ENCODE data around the gene ACAA2.

The ACAA2 gene

GRCh38 chr18:49766646-49767045, 46.7 kb downstream of the ACAA2 start:
- DNase-seq (ENCODE audit: low read depth in 2 of 2), result no peak

GRCh38 chr18:49764032-49764431, 49.3 kb downstream of the ACAA2 start:
- no peak for DNase-seq (ENCODE audit: low read depth in 2 of 2)

GRCh38 chr18:49763590-49763989, 49.7 kb downstream of the ACAA2 start:
- no peak for DNase-seq (ENCODE audit: low read depth in 2 of 2)

- no peak for DNase-seq (ENCODE audit: low read depth in 2 of 2)
These were observed 50.9 kb downstream of the ACAA2 start for GRCh38 chr18:49762191-49763077.

- no peak for DNase-seq (ENCODE audit: low read depth in 2 of 2)
These were observed 51.6 kb downstream of the ACAA2 start for GRCh38 chr18:49761771-49762170.

DNA sequence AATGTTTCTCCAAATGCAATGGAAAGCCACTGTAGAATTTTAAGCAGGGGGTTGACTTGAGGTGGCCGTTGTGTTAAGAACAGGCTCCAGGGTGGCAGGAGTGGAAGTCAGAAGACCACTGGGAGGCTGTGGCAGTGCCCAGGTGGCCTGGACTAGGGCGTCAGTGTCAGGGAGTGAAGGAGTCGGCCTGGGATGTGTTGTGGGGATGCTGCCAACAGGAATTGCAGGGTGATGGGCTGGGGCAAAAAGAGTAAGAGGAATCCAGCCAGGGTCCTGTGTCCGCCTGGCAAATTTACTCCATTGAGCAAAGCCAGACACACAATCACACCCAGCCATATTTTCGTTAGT, 55.1 kb downstream of the ACAA2 start:
- no peak for DNase-seq (ENCODE audit: low read depth in 2 of 2)

GRCh38 chr18:49757513-49758262, 55.6 kb downstream of the ACAA2 start:
- DNase-seq (ENCODE audit: low read depth in 2 of 2), result no peak

GRCh38 chr18:49756671-49757362, 56.5 kb downstream of the ACAA2 start:
- no peak for DNase-seq (ENCODE audit: low read depth in 2 of 2)

DNA sequence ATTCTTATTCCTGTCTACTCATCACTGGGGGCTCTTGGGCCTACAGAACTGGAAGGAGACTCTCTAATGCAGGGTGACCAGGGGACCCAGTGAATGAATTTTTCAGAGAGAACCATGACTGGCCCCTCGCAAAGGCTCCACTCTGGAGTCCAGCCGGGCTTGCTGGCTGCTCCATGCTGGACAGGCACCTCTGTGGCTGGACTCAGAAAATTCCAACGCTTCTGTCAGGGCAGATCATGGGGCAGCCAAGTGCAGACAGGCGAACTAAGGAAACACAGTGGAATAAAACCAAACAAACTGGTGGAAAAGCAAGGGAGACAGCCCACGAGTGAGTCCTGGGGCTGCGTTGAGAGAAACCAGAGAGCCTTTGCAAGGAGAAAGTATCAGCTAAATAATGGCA, 57.2 kb downstream of the ACAA2 start:
- DNase-seq (ENCODE audit: low read depth in 2 of 2), result no peak

- DNase-seq (ENCODE audit: low read depth in 2 of 2), result no peak
These were observed 57.8 kb downstream of the ACAA2 start for GRCh38 chr18:49755489-49755888.

- DNase-seq (ENCODE audit: low read depth in 2 of 2), result no peak
These were observed 58.5 kb downstream of the ACAA2 start for GRCh38 chr18:49754866-49755265.

DNA sequence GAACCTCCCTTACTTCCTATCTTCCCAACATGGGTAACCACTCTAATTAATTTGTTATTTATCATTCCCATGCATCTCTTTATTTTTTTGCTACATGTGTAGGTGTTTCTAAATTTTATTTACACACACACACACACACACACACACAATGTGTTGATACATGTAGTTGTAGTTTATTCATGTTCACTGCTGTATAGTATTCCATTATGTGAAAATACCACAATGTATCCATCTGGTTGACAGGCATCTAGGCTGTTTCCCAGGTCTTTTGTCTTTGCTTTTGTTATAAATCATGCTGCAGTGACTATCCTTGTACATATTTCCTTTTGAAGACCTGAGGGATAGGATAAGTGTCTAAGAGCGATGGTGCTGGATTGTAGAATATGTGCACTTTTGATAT, 59.7 kb downstream of the ACAA2 start:
- DNase-seq (ENCODE audit: low read depth in 2 of 2), result no peak

- DNase-seq (ENCODE audit: low read depth in 2 of 2), result no peak
These were observed 61.3 kb downstream of the ACAA2 start for GRCh38 chr18:49752095-49752457.

GRCh38 chr18:49751427-49752094, 61.8 kb downstream of the ACAA2 start:
- no peak for DNase-seq (ENCODE audit: low read depth in 2 of 2)

DNA sequence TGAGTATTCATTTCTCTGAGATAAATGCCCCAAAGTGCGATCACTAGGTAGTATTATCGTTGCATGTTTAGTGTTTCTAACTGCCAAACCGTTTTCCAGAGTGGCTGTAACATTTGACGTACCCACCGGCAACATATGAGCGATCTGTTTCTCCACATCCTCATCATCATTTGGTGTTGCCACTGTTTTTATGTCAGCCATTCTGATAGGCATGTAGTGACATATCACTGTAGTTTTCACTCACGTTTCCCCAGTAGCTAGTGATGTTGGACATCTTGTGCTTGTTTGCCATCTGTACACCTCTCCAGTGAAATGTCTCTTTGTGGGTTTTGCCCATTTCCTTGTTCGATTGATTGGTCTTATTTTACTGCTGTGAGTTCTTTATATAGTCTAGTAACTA, 63.8 kb downstream of the ACAA2 start:
- no peak for DNase-seq (ENCODE audit: low read depth in 2 of 2)

DNA sequence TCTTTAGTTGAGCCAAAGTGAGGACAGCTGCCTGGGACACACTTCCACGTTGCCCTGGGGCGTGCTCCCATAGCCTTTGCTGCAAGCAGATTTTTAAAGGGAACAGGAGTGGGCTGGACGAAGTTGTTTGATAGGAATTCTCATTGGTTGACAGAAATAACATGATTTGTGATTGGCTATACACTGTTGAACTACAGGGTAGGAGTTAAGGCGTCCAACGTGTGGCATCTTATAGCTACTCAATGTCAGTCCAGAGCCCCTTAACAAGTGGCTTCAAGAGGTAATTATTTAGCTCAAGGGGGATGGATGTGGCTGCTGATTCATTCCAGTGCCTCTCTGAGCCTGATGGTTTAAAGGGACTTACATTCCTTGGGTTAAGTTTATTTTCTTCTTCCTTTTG, 65.5 kb downstream of the ACAA2 start:
- DNase-seq (ENCODE audit: low read depth in 2 of 2), result no peak

DNA sequence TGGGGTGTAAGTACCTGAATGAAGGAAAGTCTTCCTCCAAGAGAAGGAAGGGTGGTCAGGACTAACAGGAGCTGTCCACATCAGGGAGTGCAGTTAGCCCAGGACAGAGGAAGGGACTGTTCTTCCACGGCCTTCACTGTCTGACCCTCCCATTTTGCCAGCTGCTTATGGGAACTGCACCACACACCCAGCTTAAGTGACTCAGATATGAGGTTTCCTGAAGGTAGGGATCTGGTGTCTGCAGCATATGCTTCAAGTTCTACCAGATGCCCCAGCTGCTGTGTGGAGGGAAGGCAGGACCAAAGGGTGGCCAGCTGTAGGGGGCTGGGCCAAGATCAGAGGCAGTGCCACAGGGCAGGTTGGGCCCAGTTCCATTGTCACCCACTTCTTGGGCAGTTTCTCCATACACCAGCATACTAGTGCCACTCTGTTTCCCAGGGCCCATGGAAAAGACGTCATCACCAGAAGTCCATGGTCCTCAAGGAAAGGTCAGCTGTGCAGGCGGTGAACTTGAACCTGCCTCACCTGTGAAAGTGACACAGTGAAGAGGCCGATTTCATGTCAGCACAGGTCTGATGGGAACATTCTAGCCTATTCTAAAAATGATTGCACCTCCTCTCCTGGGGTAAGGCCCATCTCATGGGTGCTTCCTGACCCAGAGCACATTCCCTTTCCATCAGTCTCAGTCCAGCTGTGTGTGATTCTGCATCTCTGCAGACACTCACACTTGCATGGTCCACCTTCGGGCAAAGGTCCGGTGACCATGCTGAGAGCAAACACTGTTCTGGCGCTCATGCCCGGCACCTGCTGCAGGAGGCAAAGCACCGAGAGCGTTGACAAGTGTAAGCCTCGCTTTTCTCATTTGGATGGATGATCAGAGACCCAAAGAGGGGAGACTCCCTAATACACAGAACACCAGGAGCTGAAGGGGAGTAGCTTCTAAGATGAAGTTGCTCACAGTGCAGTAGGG, 68.0 kb downstream of the ACAA2 start:
- DNase-seq (ENCODE audit: low read depth in 2 of 2), result no peak

GRCh38 chr18:49744376-49745008, 68.8 kb downstream of the ACAA2 start:
- no peak for DNase-seq (ENCODE audit: low read depth in 2 of 2)

DNA sequence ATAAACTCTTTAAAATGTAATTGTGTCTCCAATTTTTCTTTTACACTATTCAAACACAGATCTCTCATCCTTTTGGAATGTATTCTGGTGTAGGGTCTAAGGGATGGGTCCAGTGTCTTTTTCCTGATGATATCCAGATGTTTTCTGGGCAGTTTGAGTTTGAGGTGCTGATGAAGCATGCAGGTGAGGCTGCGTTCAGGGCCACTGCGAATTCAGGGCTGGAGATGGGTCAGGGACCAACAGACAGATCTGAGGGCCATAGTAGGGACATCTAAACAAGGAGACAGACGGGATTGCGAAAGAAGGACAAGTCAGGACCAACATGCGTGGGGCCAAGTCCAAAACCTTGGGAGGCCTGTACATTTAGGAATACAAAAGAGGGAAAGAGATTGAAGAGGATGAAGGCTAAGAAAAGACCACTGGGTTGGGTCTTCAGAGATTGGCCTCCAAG, 70.2 kb downstream of the ACAA2 start:
- no peak for DNase-seq (ENCODE audit: low read depth in 2 of 2)

All from activated CD8-positive, alpha-beta memory T cell treated with anti-CD3 and anti-CD28 coated beads for 4 hours (primary cell).